WTC11 (cell line): ENCODE measurements around the gene ZFC3H1.

Experiments
- CTCF ChIP-seq: fragments of 200-600 bp; IDR thresholded peaks from 2 replicates; pipeline ENCODE4 v1.8.0; 2022; ENCODE audit warnings: antibody characterized with exemption
- ZBTB43 ChIP-seq: sonication (generic); formaldehyde crosslinking; IDR thresholded peaks from 2 replicates; pipeline ENCODE4 v1.8.1; 2023; ENCODE audit warnings: mild to moderate bottlenecking, missing genetic modification reagents

- no peak for TF ChIP-seq CTCF
- TF ChIP-seq ZBTB43 (CRISPR knock-in tag), result no peak
These were observed 32.1 kb upstream of the ZFC3H1 start for GRCh38 chr12:71695782-71696181.
